Stimulated activated CD4-positive, alpha-beta T cell treated with anti-CD3 and anti-CD28 coated beads, Interleukin-1b, Interleukin-23, amount 100 ng/mL, for 1 hour (primary cell): ENCODE results near the gene SPAG9.

Source experiments
- DNase-seq, 2 donors: peaks; one replicate each; pipeline ENCODE4 v3.0.0-alpha.2; 2020; ENCODE audit warnings: low read depth in 2 of 2

The SPAG9 gene

GRCh38 chr17:50986989-50987660 lies 133.5 kb downstream of the SPAG9 start:
- DNase-seq = no peak

- no peak for DNase-seq
Observed at GRCh38 chr17:50981279-50981678, 139.4 kb downstream of the SPAG9 start.

- DNase-seq = no peak
Observed at GRCh38 chr17:50979524-50979927, 141.1 kb downstream of the SPAG9 start.

- no peak for DNase-seq
Observed at GRCh38 chr17:50977487-50978159, 143.0 kb downstream of the SPAG9 start.

GRCh38 chr17:50976951-50977472 lies 143.7 kb downstream of the SPAG9 start:
- no peak for DNase-seq

- no peak for DNase-seq
Observed at GRCh38 chr17:50973557-50974494, 146.8 kb downstream of the SPAG9 start.

- no peak for DNase-seq
Observed at GRCh38 chr17:50972577-50972976, 148.1 kb downstream of the SPAG9 start.

- DNase-seq = no peak
Observed at GRCh38 chr17:50967795-50968194, 152.9 kb downstream of the SPAG9 start.

GRCh38 chr17:50966163-50966666 lies 154.5 kb downstream of the SPAG9 start:
- DNase-seq = no peak

GRCh38 chr17:50963139-50963538 lies 157.5 kb downstream of the SPAG9 start:
- no peak for DNase-seq

- DNase-seq = no peak
Observed at GRCh38 chr17:50961282-50962220, 159.1 kb downstream of the SPAG9 start.

GRCh38 chr17:50959341-50959740 lies 161.3 kb downstream of the SPAG9 start:
- no peak for DNase-seq

- DNase-seq = no peak
Observed at GRCh38 chr17:50957600-50958575, 162.8 kb downstream of the SPAG9 start.

GRCh38 chr17:50956750-50957523 lies 163.7 kb downstream of the SPAG9 start:
- peak; percentile 27 to 31 for DNase-seq

GRCh38 chr17:50956409-50956749 lies 164.3 kb downstream of the SPAG9 start:
- no peak for DNase-seq

GRCh38 chr17:50955667-50956120 lies 165.0 kb downstream of the SPAG9 start:
- no peak for DNase-seq

GRCh38 chr17:50955160-50955559 lies 165.5 kb downstream of the SPAG9 start:
- DNase-seq = no peak

GRCh38 chr17:50954641-50955121 lies 166.0 kb downstream of the SPAG9 start:
- DNase-seq = no peak
